Loucy (cell line): ENCODE measurements around the gene TMPRSS2.

Experiments
- EZH2phosphoT487 ChIP-seq: fragments of 200-600 bp; IDR thresholded peaks from 2 replicates; pipeline ENCODE4 v1.6.1; 2018; ENCODE audit warnings: antibody characterized with exemption, mild to moderate bottlenecking, moderate library complexity, borderline replicate concordance
- TF ChIP-seq, protein P1 (sequence below): fragments of 200-600 bp; sonication (generic); conservative IDR thresholded peaks from 2 replicates; pipeline ENCODE4 v1.5.1; 2014; ENCODE audit warnings: mild to moderate bottlenecking, antibody characterized with exemption, low read length

DNA sequence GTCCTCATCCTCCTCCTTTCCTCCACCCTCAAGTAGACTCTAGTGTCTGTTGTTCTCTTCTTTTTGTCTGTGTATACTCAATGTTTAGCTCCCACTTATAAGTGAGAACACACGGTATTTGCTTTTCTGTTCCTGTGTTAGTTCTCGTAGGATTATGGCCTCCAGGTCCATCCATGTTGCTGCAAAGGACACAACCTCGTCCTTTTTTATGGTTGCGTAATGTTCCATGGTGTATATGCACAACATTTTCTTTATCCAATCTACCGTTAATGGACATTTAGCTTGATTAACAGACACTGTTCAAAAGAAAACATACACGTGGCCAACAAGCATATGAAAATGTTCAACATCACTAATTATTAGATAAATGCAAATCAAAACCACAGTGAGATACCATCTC, 44.3 kb upstream of the TMPRSS2 start:
- TF ChIP-seq, protein P1, sequence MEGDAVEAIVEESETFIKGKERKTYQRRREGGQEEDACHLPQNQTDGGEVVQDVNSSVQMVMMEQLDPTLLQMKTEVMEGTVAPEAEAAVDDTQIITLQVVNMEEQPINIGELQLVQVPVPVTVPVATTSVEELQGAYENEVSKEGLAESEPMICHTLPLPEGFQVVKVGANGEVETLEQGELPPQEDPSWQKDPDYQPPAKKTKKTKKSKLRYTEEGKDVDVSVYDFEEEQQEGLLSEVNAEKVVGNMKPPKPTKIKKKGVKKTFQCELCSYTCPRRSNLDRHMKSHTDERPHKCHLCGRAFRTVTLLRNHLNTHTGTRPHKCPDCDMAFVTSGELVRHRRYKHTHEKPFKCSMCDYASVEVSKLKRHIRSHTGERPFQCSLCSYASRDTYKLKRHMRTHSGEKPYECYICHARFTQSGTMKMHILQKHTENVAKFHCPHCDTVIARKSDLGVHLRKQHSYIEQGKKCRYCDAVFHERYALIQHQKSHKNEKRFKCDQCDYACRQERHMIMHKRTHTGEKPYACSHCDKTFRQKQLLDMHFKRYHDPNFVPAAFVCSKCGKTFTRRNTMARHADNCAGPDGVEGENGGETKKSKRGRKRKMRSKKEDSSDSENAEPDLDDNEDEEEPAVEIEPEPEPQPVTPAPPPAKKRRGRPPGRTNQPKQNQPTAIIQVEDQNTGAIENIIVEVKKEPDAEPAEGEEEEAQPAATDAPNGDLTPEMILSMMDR = no peak
- TF ChIP-seq EZH2phosphoT487 = no peak
